Right lobe of liver (tissue), 6 donors: ENCODE results near the gene CAMSAP2. TPM values are rescaled to one million over a fixed set of nuclear protein-coding genes. Genes with fewer than 3 reads are reported as not detected.

ENCODE experiments used
- ATAC-seq, 4 donors: fragments of 200-7000 bp; cut with Tn5 transposase; one replicate each; pipeline ENCODE4 v1.9.1; 2020; ENCODE audit warnings: mild to moderate bottlenecking in 4 of 4, moderate library complexity in 4 of 4
- DNase-seq, 3 donors: peaks; one replicate each; pipeline ENCODE4 v3.0.0-alpha.2; 2020
- H3K27ac ChIP-seq, 3 donors: fragments of 200-600 bp; one replicate each; pipeline ENCODE4 v1.8.0; 2022
- H3K27me3 ChIP-seq, 2 donors: fragments of 200-600 bp; one replicate each; pipeline ENCODE4 v1.8.0; 2022
- H3K36me3 ChIP-seq, 4 donors: fragments of 200-600 bp; sonication (generic) in 1 of 4; one replicate each; pipeline versions ENCODE4 v1.5.1 to v1.8.0; 2017 to 2022; ENCODE audit warnings: control low read depth in 1 of 4
- H3K4me1 ChIP-seq, 4 donors: fragments of 200-600 bp; sonication (generic) in 1 of 4; one replicate each; pipeline versions ENCODE4 v1.5.1 to v1.8.0; 2017 to 2022; ENCODE audit warnings: control low read depth in 1 of 4
- H3K4me3 ChIP-seq, 3 donors: fragments of 200-600 bp; one replicate each; pipeline ENCODE4 v1.8.0; 2022
- H3K9me3 ChIP-seq, 4 donors: fragments of 200-600 bp; sonication (generic) in 1 of 4; one replicate each; pipeline versions ENCODE4 v1.5.1 to v1.8.0; 2017 to 2022; ENCODE audit warnings: control low read depth in 1 of 4
- POLR2A ChIP-seq: fragments of 450-650 bp; IDR thresholded peaks from one replicate; pipeline ENCODE4 v1.6.1; 2017; ENCODE audit warnings: antibody characterized with exemption, mild to moderate bottlenecking
- WGBS: methylation state at CpG from one replicate; pipeline ENCODE4 v1.1.6; 2018; ENCODE audit warnings: low coverage, low lambda C conversion rate; ENCODE audit not compliant: insufficient coverage; ENCODE audit errors: missing lambda C conversion rate; 5-methylcytosine and 5-hydroxymethylcytosine counted together
- intact Hi-C, 2 donors: fragments of 100-400 bp; cut with DNase I; formaldehyde crosslinking; loops; one replicate each; pipeline versions ENCODE4 v1.11.2 to v1.14.1; 2022
- total RNA-seq, 6 experiments: library from RNA; depleted of rRNA in 2 of 6; stranded (reverse); fragments of >200 nt in 2 of 6; fragmentation: NEBNext Ultra II Directional in 3 of 6; extraction: Animal tissue kit (Norgen Biotek cat#: 25700) in 3 of 6; gene quantifications; one replicate each; pipeline versions ENCODE4 v1.1.0 to v1.2.4, GENCODE V29; 2016 to 2023
- TF ChIP-seq, protein P1 (sequence below), 4 donors: fragments of 200-600 bp in 3 of 4; fragments of 450-650 bp in 1 of 4; IDR thresholded peaks; one replicate each; pipeline versions ENCODE4 v1.5.1 to v1.8.0; 2016 to 2022; ENCODE audit warnings: antibody characterized with exemption in 4 of 4, mild to moderate bottlenecking in 2 of 4
- donor health status: DM: no; HTN: yes; CAD: no.
- donor health status: DM: no; HTN: no; CAD: no.
- donor health status: DM: no; HTN: no; CAD: no.
- donor health status: DM: no; HTN: yes; CAD: no.
- donor health status: DM: no; HTN: yes; CAD: no.

The CAMSAP2 gene
- total RNA-seq, 6 experiments from 2014 or later, result 4.0 to 12.5 (median 8.0) TPM

- DNase-seq (no peak), ATAC-seq (no peak)
- intact Hi-C loops, result no loop called here
- H3K36me3 ChIP-seq, result no peaks in the 10 kb centered on the region
- WGBS, result 67% methylated on average over 3 of the region's 3 CpGs
- peaks cover 0 to 8% (median 0%) of the 10 kb centered on the region in 4 donors for H3K4me1 ChIP-seq
- no peak for TF ChIP-seq POLR2A
- TF ChIP-seq, protein P1, sequence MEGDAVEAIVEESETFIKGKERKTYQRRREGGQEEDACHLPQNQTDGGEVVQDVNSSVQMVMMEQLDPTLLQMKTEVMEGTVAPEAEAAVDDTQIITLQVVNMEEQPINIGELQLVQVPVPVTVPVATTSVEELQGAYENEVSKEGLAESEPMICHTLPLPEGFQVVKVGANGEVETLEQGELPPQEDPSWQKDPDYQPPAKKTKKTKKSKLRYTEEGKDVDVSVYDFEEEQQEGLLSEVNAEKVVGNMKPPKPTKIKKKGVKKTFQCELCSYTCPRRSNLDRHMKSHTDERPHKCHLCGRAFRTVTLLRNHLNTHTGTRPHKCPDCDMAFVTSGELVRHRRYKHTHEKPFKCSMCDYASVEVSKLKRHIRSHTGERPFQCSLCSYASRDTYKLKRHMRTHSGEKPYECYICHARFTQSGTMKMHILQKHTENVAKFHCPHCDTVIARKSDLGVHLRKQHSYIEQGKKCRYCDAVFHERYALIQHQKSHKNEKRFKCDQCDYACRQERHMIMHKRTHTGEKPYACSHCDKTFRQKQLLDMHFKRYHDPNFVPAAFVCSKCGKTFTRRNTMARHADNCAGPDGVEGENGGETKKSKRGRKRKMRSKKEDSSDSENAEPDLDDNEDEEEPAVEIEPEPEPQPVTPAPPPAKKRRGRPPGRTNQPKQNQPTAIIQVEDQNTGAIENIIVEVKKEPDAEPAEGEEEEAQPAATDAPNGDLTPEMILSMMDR (IDR thresholded peaks at IDR 0.05), result no peak
- H3K9me3 ChIP-seq, result no peaks in the 10 kb centered on the region
- H3K27me3 ChIP-seq, result peaks cover 12 to 19% of the 10 kb centered on the region in 2 donors
- H3K27ac ChIP-seq, result no peak overlapping the region
- H3K4me3 ChIP-seq, result no peak overlapping the region
Measured at GRCh38 chr1:200877010-200877409, 138.3 kb downstream of the CAMSAP2 start.

GRCh38 chr1:200877839-200878551 is 139.3 kb downstream of the CAMSAP2 start:
- H3K9me3 ChIP-seq, result no peaks in the 10 kb centered on the region
- TF ChIP-seq, protein P1 (IDR thresholded peaks at IDR 0.05), result no peak
- TF ChIP-seq POLR2A, result no peak
- H3K36me3 ChIP-seq, result no peaks in the 10 kb centered on the region
- no peak for DNase-seq
- no peak for ATAC-seq
- no peak overlapping the region for H3K27ac ChIP-seq
- no peak overlapping the region for H3K4me3 ChIP-seq
- H3K4me1 ChIP-seq, result peaks cover 0 to 5% (median 0%) of the 10 kb centered on the region in 4 donors
- WGBS, result 69% methylated on average over 5 of the region's 6 CpGs
- intact Hi-C loops, result no loop called here
- H3K27me3 ChIP-seq, result peaks cover 11 to 12% of the 10 kb centered on the region in 2 donors

DNA sequence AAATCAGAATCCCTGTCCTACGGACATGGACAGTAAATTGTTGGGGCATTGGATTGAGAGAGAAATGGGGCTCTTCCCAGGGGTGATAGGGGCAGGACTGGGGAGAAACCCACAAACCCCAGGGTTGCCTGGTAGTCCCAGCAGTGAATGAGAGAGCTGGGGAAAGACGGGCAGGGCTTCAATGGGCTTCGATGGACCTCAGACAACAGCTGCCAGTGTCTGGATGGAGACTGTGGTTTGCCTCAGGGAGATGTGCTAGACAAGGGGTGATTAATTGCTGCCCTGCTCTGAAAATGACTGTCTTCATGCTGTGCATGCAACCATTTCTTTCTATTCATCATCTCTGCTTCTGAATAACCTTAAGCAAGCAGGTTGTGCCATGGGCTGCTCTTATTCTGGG is 141.5 kb downstream of the CAMSAP2 start:
- H3K27ac ChIP-seq, result no peak overlapping the region
- intact Hi-C loops, result no loop called here
- TF ChIP-seq POLR2A, result no peak
- TF ChIP-seq, protein P1 (IDR thresholded peaks at IDR 0.05), result no peak
- no peak for ATAC-seq
- H3K4me1 ChIP-seq, result no peaks in the 10 kb centered on the region
- no peak overlapping the region for H3K4me3 ChIP-seq
- H3K27me3 ChIP-seq, result peaks cover 0 to 2% of the 10 kb centered on the region in 2 donors
- WGBS, result 71% methylated on average over 3 of the region's 3 CpGs
- DNase-seq, result no peak
- no peaks in the 10 kb centered on the region for H3K9me3 ChIP-seq
- no peaks in the 10 kb centered on the region for H3K36me3 ChIP-seq

GRCh38 chr1:200883118-200883517 is 144.4 kb downstream of the CAMSAP2 start:
- 100% methylated on average over 1 of the region's 3 CpGs for WGBS
- Histone ChIP-seq H3K4me1 (peaks cover 0 to under 1% (median 0%) of the 10 kb centered on the region in 4 donors), H3K4me3 (no peak overlapping the region), H3K27ac (no peak overlapping the region), H3K36me3 (no peaks in the 10 kb centered on the region), H3K27me3 (no peaks in the 10 kb centered on the region), H3K9me3 (no peaks in the 10 kb centered on the region)
- intact Hi-C loops, result no loop called here
- TF ChIP-seq, protein P1 (IDR thresholded peaks at IDR 0.05), result no peak
- no peak for TF ChIP-seq POLR2A
- no peak for ATAC-seq
- no peak for DNase-seq
